IPS DF 4.7 (cell line): ENCODE data around the gene LHX1.

Source experiments
- DNase-seq: peaks from one replicate; pipeline ENCODE4 v3.0.0-alpha.2; 2013; ENCODE audit warnings: low spot score; ENCODE audit errors: extremely low read depth

Gene LHX1

GRCh38 chr17:36921095-36921851 lies 16.0 kb upstream of the LHX1 start:
- DNase-seq, result no peak

GRCh38 chr17:36922175-36922574 lies 15.1 kb upstream of the LHX1 start:
- DNase-seq, result no peak

- no peak for DNase-seq
These were observed 13.5 kb upstream of the LHX1 start for GRCh38 chr17:36923814-36924221.

DNA sequence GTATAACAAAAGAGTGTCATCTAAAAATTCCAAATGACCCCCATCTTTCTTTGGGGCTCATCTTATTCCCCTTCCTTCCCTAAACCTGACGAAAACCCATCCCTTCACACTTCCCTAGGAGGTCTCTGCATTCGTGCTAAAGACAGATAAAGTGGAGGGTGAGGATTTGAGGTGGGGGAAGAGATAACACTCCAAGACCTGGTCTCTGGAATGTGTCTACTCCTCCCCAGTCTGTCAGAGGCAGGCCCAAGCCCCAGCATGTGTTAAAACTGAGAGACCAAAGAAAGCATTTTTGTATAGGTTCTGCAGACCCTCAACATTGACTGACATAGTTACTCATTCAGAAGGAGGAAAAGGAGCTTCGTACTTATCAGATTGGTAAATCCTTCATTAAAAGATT lies 11.0 kb upstream of the LHX1 start:
- DNase-seq, result no peak

DNA sequence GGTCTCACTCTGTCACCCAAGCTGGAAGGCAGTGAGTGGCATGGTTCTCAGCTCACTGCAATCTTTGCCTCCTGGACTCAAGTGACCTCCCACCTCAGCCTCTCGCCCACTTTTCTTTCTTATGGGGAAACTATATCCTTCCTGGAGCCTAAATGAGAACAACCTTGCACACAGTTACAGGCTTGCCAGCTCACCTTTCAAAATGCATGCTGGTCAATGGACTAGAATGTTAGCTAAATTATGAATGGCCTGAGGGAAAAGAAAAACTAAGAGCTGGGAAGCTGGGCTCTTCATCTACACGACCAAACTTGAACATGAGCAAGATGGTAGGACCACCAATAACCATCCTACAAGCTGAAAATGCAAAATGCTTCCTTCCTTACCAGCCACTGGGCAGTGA lies 10.6 kb upstream of the LHX1 start:
- no peak for DNase-seq

GRCh38 chr17:36928471-36929345 lies 8.6 kb upstream of the LHX1 start:
- DNase-seq, result no peak

DNA sequence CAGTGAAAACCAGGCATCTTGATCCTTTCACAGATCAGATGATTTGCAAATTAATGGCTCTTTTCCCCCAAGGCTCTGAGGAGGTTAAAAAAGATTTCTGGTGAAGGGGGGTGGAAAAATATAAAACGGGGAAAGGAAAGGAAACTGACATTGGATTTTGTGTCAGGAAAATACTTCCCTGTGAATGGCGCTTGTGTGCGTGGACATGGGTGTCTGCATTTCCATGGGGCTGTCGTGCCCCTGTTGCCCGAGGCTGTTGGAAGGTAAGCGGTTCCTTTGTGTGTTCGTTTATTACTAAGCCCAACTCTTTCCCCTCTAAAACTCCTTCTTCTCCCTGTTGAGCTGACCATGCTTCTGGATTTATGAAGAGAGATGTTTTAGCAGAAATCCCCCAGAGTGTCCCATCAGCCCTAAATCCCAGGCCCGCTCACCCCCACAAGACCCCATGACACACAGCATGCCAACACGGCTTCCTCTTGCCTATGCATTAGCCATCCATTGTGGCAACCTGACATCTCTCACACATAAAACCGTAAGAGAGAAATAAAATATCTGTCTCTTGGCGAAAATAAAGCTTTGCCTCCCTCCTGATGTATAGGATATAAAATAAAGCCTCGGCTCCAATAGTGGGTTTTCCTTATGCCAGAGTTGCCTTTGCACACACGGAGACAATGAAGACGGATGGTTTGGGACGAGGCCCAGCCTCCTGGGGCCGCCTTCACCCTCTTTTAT lies 7.3 kb upstream of the LHX1 start:
- DNase-seq, result no peak

- DNase-seq, result no peak
These were observed 6.7 kb upstream of the LHX1 start for GRCh38 chr17:36930583-36930900.

DNA sequence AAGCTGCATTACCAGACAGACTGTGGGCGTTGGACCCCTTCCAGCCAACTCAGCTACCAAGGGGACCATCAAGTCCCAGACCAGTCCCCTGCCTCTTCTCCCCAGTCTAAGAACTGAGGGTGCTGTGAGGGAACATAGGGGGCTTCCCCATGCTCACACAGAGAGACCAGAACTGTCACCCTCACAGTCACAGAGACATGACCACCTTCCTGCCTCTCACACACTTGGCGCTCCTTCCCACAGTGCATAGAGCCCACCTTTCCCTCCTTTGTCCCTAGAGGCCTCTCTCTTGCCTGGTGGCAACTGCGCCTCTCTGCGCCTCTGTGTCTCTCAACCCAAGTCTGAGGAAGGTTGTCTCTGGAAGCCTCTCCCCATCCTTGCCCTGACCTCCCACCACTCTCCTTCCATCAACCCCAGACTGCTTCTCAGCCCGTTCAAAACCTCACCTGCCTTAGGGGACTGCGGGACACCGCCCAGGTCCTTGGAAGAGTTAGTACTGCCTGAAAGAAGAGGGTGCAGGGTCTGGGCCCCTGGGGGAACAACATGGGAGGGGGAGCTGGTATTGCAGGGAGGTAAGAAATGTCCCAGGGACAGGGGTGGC lies 6.1 kb upstream of the LHX1 start:
- DNase-seq, result no peak

DNA sequence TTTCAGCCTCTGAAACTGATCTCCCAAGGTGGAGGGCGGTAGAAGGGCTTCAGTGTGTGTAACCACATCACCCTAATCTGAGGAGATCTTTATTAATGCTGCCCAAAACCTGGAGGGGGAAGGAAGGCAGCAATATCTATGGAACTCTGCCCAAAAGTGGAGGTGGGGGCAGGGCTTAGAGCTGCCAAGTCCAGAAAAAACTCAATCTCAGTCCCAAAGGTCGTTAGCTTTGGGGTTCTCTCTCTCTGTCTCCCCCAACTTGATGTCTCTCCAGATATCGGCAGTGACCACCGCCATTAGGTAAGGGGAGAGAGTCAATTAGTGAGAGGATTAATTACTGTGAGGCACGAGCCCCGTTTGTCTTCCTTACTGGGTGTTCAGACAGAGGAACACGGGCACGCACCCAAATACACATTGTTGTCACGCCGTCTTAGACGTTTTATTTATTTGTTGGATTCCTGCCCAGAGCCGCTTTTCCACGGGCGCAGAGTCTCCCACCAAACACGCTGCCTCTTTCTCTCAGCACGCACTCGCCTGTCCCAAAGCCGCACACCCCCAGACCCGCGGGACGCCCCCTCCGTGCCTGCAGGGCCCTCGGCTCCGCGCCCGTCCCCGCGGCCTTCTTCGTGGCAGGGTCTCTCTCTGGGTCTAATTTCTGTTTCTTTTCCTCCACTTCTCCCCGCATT lies 5.4 kb upstream of the LHX1 start:
- DNase-seq, result no peak

GRCh38 chr17:36932383-36932693 lies 4.9 kb upstream of the LHX1 start:
- no peak for DNase-seq

- no peak for DNase-seq
These were observed 4.4 kb upstream of the LHX1 start for GRCh38 chr17:36932694-36933511.

DNA sequence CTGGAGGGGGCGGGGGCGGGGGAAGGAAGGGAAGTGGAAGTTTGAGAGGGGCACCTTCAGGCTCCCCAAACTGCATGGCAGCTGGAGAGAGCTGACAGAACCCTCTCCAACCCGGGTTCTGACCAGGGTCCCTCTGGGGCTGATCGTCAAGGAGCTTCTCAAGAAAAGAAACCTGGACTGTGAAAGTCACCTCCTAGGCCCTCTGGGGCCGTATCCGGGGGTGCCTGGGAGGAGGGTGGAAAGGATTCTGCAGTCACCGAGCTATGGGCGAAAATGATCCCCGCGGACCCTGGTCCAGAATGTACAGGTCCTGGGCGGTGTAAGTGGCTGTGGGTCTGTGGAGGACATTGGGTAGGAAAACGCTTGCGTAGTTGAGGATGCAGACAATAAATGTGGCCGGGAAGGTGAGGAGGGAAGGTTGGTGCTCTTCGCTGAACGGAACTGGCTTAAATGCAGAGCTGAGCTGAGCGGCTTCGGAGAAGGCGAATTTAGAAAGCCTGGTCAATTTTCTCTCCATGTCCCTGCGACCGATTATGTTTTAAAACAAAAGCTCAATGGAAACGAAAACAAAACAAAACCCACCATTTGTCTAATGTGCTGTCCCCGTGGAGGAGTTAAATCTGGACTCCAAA lies 3.6 kb upstream of the LHX1 start:
- no peak for DNase-seq

GRCh38 chr17:36934144-36934691 lies 3.1 kb upstream of the LHX1 start:
- DNase-seq, result no peak

DNA sequence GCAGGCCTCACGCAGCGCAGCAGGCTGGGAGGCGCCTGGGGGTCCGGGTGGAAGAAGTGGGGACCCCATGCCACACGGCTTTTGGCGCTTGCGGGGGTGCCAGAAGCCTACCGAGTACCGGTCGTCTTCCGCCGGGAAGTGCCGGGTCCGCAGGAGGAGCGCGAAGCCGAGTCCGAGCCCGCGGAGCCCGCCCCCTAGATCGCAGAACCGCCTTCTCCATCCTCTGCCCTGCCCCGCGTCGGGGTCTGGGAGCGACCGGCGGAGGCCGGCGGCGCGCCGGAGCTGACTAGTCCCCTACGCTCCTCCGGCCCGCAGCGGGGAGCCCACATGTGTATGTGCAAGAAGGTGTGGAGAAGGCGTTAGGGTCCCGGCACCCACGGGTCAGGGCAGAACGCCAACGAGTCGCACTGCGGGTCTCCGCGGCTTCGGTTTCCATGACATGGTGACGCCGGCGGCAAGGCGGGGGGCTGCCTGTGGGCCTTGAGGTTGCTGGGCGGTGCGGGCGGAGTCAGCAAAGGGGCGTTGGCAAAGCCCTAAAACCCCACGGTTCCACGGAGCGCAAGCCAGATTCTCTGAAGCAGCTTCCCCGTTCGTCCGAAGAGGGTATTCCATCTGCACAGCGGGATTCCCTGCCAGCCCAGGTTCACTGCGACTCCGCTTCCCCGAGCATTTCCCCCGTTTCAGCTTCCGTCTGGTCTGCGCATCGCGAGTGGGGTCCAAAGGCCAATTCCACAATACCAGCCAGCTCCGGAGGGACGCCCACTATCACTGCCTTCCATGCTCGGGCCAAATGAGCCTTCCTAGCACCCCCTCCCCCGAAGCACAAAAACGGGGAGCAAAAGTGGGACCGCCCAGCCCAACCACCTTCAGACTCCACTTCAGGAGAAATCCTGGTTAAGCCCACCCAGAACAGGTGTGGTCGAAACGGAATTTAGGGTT lies 2.3 kb upstream of the LHX1 start:
- no peak for DNase-seq

GRCh38 chr17:36935671-36936454 lies 1.4 kb upstream of the LHX1 start:
- no peak for DNase-seq

DNA sequence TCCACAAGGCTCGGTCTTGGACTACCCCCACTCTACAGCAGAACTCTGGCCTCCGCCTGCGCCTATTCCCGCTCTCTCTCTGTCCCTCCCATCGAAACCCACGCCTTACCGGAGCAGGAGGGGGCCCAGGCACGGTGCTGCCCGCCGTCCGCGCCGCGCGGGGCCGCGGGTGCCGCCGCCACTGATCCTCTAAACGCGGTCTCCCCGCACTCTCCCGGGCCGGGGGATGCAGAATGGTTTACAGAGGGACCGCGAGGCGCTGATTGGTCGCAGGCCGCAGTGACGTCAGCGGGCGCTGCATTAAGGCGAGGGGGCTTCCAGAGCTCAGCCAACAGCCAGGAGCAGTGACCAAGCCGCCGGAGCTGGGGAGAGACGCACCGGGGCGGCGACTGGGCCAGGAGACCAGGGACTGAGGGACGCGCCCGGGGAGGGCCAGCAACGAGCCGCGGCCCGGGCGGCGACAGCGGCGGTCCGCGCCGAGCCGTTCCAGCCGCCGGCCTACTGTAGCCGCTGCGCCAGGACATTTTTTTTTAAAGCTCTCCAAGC lies 747 bp upstream of the LHX1 start:
- no peak for DNase-seq
